Fibroblast of skin of abdomen (primary cell): ENCODE measurements around the gene PRKAB1. TPM values are rescaled to one million over a fixed set of nuclear protein-coding genes. Genes with fewer than 3 reads are reported as not detected.
"Not testable (repeated sequence)": the region's sequence is repeated elsewhere in the genome, so short reads cannot be mapped to it uniquely, and the experiment has no call there.

Experiments used
- DNase-seq: peaks from one replicate; pipeline ENCODE4 v3.0.0-alpha.2; 2013
- polyA plus RNA-seq, 2 experiments: library from polyadenylated mRNA; unstranded; fragments of 120-200 nt; gene quantifications; one replicate each; pipeline ENCODE4 v1.2.1, GENCODE V29; 2013; ENCODE audit not compliant: insufficient read length in 2 of 2

PRKAB1 gene, protein sequence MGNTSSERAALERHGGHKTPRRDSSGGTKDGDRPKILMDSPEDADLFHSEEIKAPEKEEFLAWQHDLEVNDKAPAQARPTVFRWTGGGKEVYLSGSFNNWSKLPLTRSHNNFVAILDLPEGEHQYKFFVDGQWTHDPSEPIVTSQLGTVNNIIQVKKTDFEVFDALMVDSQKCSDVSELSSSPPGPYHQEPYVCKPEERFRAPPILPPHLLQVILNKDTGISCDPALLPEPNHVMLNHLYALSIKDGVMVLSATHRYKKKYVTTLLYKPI
- 18.2 TPM for polyA plus RNA-seq (2013, experiment 1 of 2; ENCODE audit: insufficient read length)
- 20.5 TPM for polyA plus RNA-seq (2013, experiment 2 of 2; ENCODE audit: insufficient read length)

- DNase-seq, result peak; percentile 97
Observed at GRCh38 chr12:119667577-119668323, at the start of gene PRKAB1. PRKAB1 (plus strand) TSS chr12:119668133; CDS start chr12:119668245, 112 bp downstream.

- DNase-seq, result not testable (repeated sequence)
Observed at GRCh38 chr12:119618328-119618896, 49.5 kb upstream of the PRKAB1 start.

- no peak for DNase-seq
Observed at GRCh38 chr12:119620490-119620889, 47.4 kb upstream of the PRKAB1 start.

- DNase-seq, result no peak
Observed at GRCh38 chr12:119621878-119622277, 46.1 kb upstream of the PRKAB1 start.

DNA sequence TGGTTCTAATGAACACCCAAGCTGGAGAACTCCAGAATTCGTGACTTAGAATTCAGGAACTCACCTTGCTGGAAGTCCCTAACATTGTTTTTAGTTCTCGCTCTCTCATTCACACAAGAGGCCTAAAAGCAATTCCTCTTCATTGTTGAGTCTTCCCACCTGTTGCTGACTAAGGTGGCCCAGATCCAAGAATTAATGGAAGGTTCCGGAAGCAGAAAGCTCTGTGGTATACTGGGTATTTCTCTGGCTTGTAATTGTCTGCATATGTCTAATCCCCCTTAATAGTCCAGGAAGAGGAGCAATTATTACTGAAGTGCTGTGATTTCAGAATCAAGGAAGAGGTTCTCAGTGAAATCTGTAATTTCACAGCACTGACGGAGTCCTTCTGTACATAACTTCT, 43.0 kb upstream of the PRKAB1 start:
- DNase-seq, result peak; percentile 5

- no peak for DNase-seq
Observed at GRCh38 chr12:119627019-119627643, 40.8 kb upstream of the PRKAB1 start.

- no peak for DNase-seq
Observed at GRCh38 chr12:119627686-119628085, 40.2 kb upstream of the PRKAB1 start.

- DNase-seq, result no peak
Observed at GRCh38 chr12:119630223-119630780, 37.6 kb upstream of the PRKAB1 start.

- no peak for DNase-seq
Observed at GRCh38 chr12:119630962-119631550, 36.9 kb upstream of the PRKAB1 start.

GRCh38 chr12:119631930-119632678, 35.8 kb upstream of the PRKAB1 start:
- peak; percentile 9 for DNase-seq

- no peak for DNase-seq
Observed at GRCh38 chr12:119634743-119635142, 33.2 kb upstream of the PRKAB1 start.

- DNase-seq, result no peak
Observed at GRCh38 chr12:119642986-119643385, 24.9 kb upstream of the PRKAB1 start.

GRCh38 chr12:119644930-119645329, 23.0 kb upstream of the PRKAB1 start:
- DNase-seq, result no peak

DNA sequence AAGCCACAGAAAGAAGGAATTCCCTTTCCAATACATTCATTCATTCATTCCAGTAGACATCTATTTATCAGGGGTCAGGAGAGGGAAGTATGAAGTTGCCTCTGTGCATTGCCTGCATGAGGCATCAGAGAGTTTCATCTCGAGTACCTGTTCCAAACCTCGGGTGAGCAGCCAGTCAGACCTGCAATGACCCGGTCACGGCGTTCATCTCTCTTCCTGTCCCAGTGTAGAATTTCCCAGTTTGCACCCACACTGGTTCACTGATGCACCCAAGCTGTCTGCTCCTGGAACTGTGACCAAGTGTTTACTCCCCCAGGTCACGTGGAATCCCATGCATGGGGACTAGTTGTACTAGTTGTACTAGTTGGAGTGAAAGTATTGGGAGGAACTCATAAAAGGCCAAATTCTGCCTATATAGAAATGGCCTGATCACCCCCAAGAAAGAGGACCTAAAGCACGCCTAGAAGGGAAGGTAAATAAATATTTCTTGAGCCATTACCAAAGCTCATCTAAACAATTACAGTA, 22.3 kb upstream of the PRKAB1 start:
- DNase-seq, result no peak

DNA sequence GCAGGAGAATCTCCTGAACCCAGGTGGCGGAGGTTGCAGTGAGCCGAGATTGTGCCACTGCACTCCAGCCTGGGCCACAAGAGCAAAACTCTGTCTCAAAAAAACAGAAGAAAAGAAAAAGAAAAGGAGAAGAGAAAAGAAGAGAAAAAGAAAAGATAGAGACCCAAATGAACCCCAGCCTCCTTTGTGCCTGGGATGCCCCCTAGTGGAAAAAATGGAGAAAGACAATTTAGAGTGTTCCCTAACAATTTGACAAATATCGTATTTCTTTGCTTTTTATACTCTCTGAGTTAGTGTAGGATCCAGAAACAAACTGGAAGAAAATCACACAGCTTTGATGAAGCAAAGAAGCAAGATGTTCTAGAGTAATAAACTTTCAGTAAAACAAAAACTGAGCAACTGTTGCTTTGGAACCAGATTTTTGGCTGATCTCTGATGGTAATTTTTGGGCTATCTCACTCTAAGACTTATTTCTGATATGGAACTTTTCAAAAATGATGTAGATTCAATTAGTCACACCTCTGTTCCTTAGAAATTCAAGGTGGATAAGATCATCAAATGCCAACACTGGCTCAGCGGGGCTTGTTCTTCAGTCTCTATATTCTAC, 18.6 kb upstream of the PRKAB1 start:
- DNase-seq, result no peak

DNA sequence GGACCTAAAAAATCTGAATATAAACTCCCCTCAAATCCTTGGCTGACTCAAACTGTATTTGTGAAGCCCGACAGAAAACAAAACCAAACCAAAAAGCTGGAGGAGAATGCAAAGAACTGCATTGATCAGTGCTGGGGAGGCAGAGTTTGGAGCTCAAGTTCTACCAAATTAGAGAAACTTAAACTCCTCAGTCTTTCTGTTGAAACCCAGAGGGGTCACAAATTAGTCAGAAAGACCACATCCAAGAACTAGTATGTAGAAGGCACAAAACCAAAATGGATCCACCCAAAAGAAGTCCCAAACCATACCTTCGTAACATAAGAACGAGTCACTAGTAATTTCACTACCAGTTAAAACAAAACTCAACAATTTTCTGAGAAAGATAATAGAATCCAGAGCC, 15.3 kb upstream of the PRKAB1 start:
- no peak for DNase-seq

GRCh38 chr12:119657001-119657400, 10.9 kb upstream of the PRKAB1 start:
- not testable (repeated sequence) for DNase-seq

GRCh38 chr12:119658166-119658565, 9.8 kb upstream of the PRKAB1 start:
- not testable (repeated sequence) for DNase-seq

DNA sequence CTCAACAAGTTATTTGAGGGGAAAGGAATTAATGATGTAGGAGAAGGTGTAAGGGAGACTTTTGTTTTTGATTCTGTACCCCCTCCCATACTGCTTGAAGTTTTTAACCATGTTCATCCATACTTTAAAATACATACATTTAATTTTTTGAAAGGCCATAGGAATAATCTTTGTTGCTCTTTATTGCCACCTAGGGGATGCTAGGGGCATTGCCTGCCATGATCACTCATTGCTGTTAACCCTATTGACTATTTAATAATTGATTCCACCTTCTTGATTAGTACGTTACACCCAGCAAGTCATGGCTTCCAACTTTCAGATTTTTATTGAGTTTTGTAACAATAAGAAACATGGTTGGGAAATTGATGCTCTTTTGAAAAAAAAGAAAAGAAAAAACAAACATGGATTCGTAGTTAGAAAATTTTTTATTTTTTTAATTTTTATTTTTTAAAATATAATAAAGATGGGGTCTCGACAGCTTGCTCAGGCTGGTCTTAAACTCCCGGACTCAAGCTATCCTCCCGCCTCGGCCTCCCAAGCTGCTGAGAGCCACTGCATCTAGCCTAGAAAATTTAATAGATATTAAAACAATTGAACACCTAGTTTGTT, 8.5 kb upstream of the PRKAB1 start:
- no peak for DNase-seq

GRCh38 chr12:119660076-119660475, 7.9 kb upstream of the PRKAB1 start:
- DNase-seq, result no peak
